ENCODE measurements around the gene CAMK2B. TPM values are rescaled to one million over a fixed set of nuclear protein-coding genes. Genes with fewer than 3 reads are reported as not detected.

CAMK2B gene
- total RNA-seq, 2 donors from 2014 or later: 0.42 to 0.80 TPM

DNA sequence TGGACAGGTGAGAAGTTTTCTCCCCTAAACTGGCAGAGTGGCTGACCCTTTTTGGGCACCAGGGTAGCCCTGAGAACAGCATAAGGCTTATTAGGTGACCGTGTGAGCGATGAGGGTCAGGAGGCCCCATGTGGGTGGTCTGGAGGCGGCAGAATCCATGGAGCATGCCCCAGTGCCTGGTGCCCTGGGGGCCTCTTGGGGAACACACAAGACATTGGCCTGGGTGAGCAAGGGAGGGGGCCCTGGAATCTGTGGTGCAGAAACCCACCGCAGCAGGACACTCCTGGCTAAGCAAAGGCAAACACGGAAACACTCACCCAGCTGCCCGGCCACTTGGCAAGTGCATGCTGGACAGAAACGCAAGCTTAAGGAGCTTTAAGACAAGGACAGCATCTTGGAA, 95.1 kb downstream of the CAMK2B start:
- no peak for DNase-seq
- no peaks in the 10 kb centered on the region for H3K4me1 ChIP-seq
- H3K27me3 ChIP-seq: no peaks in the 10 kb centered on the region
- intact Hi-C loops (cut with DNase I): no loop called here
- H3K9ac ChIP-seq (ENCODE audit: low read depth in 2 of 2, low read length in 2 of 2): no peak overlapping the region
- no peaks in the 10 kb centered on the region for H3K36me3 ChIP-seq
- H3K4me3 ChIP-seq: no peak overlapping the region
- H3K9me3 ChIP-seq: no peaks in the 10 kb centered on the region
- TF ChIP-seq, protein P1, sequence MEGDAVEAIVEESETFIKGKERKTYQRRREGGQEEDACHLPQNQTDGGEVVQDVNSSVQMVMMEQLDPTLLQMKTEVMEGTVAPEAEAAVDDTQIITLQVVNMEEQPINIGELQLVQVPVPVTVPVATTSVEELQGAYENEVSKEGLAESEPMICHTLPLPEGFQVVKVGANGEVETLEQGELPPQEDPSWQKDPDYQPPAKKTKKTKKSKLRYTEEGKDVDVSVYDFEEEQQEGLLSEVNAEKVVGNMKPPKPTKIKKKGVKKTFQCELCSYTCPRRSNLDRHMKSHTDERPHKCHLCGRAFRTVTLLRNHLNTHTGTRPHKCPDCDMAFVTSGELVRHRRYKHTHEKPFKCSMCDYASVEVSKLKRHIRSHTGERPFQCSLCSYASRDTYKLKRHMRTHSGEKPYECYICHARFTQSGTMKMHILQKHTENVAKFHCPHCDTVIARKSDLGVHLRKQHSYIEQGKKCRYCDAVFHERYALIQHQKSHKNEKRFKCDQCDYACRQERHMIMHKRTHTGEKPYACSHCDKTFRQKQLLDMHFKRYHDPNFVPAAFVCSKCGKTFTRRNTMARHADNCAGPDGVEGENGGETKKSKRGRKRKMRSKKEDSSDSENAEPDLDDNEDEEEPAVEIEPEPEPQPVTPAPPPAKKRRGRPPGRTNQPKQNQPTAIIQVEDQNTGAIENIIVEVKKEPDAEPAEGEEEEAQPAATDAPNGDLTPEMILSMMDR (IDR thresholded peaks at IDR 0.05): no peak
- H3K27ac ChIP-seq: no peak overlapping the region

DNA sequence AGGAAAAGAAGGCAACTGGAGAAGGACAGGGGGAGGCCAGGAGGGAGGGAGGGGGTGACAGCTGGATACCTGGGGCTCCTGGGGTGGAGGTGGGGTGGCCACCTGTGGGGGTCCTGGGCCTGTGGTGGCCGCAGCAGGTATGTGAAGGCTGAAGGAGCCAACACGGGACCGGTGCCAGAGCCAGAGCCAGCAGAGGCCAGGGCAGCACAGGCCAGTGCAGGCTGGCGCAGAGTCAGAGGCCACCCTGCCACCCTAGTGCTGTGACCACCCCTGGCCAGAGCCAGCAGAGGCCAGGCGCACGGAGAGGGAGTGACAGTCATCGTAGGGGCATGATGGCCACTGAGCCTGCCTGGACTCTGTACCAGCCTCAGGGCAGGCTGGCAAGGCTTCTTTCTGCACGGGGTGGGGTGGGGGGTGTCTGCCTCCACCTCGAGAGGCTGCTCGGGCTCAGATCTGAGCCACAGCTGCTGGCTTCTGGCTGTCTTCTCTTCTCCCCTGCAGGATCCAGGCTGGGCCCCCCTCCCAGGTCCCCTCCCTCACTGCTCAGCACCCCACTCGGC, 95.8 kb downstream of the CAMK2B start:
- DNase-seq: no peak
- intact Hi-C loops (cut with DNase I): no loop called here

DNA sequence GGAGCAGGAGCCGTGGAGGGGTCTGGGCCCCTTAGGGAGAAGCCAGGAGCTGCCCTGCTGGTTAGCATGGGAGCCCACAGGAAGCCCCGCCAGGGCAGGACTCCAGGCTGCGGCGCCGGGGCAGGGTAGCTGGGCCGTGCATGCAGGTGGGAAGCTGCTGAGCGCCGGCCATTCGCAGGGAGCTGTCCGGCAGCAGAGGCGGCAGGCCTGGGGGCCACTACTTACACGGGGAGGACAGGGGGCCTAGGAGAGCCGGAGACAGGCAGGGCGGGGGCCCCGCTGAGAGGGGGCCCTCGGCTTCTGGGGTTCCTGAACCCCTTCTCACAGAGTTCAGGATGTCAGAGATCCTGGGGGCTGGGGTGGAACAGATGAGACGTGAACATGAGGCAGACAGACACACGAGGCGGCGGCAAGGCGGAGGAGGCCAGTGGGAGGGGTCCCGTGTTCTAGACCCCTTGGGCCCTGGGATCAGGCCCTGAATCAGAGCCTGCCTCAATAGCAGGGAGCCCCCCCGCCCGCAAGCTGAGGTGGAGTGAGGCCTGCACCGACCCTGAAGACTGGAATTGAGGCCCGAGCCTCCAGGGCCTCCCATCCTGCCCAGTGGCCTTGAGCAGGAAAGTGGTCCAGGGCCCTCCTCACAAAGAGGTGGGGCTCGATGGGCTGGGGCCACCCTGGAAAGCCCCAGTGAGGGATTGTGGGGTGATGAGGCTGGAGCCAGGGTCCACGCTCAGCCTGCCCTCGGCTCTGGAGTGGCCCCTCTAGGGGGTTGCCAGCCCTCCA, 96.6 kb downstream of the CAMK2B start:
- no peaks in the 10 kb centered on the region for H3K27me3 ChIP-seq
- DNase-seq: no peak
- intact Hi-C loops (cut with DNase I): no loop called here

More for the DNA sequence above, 95.8 kb downstream of the CAMK2B start:
- Histone ChIP-seq H3K27me3 (no peaks in the 10 kb centered on the region), H3K4me3 (no peak overlapping the region), H3K36me3 (no peaks in the 10 kb centered on the region), H3K4me1 (no peaks in the 10 kb centered on the region), H3K27ac (no peak overlapping the region), H3K9ac (ENCODE audit: low read depth in 2 of 2, low read length in 2 of 2) (no peak overlapping the region), H3K9me3 (no peaks in the 10 kb centered on the region)
- TF ChIP-seq, protein P1 (IDR thresholded peaks at IDR 0.05): no peak

DNA sequence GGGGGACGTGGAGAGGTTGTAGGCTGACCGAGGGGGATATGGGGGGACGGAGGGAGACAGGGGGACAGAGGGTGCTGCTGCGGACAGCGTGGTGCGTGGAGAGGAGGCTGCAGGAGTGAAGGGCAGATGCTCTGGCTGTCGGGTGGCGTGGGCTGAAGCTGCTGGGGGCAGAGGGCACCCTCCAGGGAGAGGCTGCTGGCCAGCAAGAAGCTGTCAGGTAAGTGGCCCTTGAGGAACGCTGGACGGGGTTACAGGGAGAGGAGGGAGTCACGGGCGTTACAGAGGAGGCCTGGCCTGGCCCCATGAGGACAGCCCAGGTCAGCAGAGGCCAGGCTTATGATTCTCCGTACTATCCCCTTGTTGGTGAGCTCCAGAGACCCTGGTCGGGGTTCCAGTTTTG, 97.5 kb downstream of the CAMK2B start:
- intact Hi-C loops (cut with DNase I): no loop called here
- Histone ChIP-seq H3K9me3 (no peaks in the 10 kb centered on the region), H3K27me3 (no peaks in the 10 kb centered on the region), H3K27ac (no peak overlapping the region), H3K4me3 (no peak overlapping the region), H3K36me3 (no peaks in the 10 kb centered on the region), H3K9ac (ENCODE audit: low read depth in 2 of 2, low read length in 2 of 2) (no peak overlapping the region), H3K4me1 (no peaks in the 10 kb centered on the region)
- TF ChIP-seq, protein P1 (IDR thresholded peaks at IDR 0.05): no peak
- no peak for DNase-seq

More for the DNA sequence above, 96.6 kb downstream of the CAMK2B start:
- no peak overlapping the region for H3K9ac ChIP-seq (ENCODE audit: low read depth in 2 of 2, low read length in 2 of 2)
- no peaks in the 10 kb centered on the region for H3K36me3 ChIP-seq
- H3K9me3 ChIP-seq: no peaks in the 10 kb centered on the region
- H3K4me1 ChIP-seq: no peaks in the 10 kb centered on the region
- no peak overlapping the region for H3K27ac ChIP-seq
- TF ChIP-seq, protein P1 (IDR thresholded peaks at IDR 0.05): no peak
- H3K4me3 ChIP-seq: no peak overlapping the region

DNA sequence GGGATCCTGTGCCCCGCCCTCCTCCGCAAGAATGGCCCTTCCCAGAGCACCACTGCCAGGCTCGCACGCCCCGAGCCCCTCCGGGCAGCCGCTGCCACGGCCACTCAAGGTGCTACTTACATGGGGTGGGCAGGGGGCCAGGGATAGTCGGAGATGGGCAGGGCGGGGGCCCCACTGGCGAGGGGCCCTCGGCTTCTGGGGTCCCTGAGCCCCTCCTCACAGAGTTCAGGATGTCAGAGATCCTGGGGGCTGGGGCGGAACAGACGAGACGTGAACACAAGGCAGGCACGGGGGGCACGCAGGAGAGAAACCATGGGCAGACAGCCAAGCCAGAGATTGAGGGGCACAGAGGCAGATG, 99.0 kb downstream of the CAMK2B start:
- intact Hi-C loops (cut with DNase I): no loop called here
- DNase-seq: no peak
- Histone ChIP-seq H3K27me3 (no peaks in the 10 kb centered on the region), H3K9ac (ENCODE audit: low read depth in 2 of 2, low read length in 2 of 2) (no peak overlapping the region), H3K27ac (no peak overlapping the region), H3K4me3 (no peak overlapping the region), H3K4me1 (no peaks in the 10 kb centered on the region), H3K9me3 (no peaks in the 10 kb centered on the region), H3K36me3 (no peaks in the 10 kb centered on the region)
- TF ChIP-seq, protein P1 (IDR thresholded peaks at IDR 0.05): no peak
